Gastrocnemius medialis (tissue), 4 donors: ENCODE data around the gene GIMAP1. TPM values are rescaled to one million over a fixed set of nuclear protein-coding genes. Genes with fewer than 3 reads are reported as not detected.

Experiments used
- ATAC-seq, 2 donors: fragments of 150-250 bp; one replicate each; pipeline ENCODE4 v1.9.1; 2016
- DNase-seq, 2 donors: peaks; one replicate each; pipeline ENCODE4 v3.0.0-alpha.2; 2019
- H3K27ac ChIP-seq, 4 donors: fragments of 200-600 bp; sonication (generic); 1 replicate in 1 of 4; 2 replicates in 3 of 4; pipeline ENCODE4 v1.5.1; 2016 to 2018; ENCODE audit warnings: mild to moderate bottlenecking in 2 of 4, moderate library complexity in 1 of 4
- H3K27me3 ChIP-seq, 3 donors: fragments of 200-600 bp; sonication (generic) in 2 of 3; 1 replicate in 1 of 3; 2 replicates in 2 of 3; pipeline versions ENCODE4 v1.5.1 to v1.6.0; 2016 to 2019; ENCODE audit warnings: mild to moderate bottlenecking in 1 of 3, moderate library complexity in 1 of 3
- H3K36me3 ChIP-seq, 2 donors: fragments of 200-600 bp; sonication (generic) in 1 of 2; one replicate each; pipeline ENCODE4 v1.5.1; 2017 to 2018
- H3K4me1 ChIP-seq, 2 donors: fragments of 200-600 bp; sonication (generic) in 1 of 2; one replicate each; pipeline ENCODE4 v1.5.1; 2016 to 2017; ENCODE audit warnings: mild to moderate bottlenecking in 2 of 2
- H3K4me3 ChIP-seq, 4 donors: fragments of 200-600 bp; sonication (generic) in 3 of 4; 1 replicate in 1 of 4; 2 replicates in 3 of 4; pipeline ENCODE4 v1.5.1; 2016 to 2019; ENCODE audit warnings: mild to moderate bottlenecking in 2 of 4
- H3K9me3 ChIP-seq, 3 donors: fragments of 200-600 bp; sonication (generic) in 2 of 3; 1 replicate in 1 of 3; 2 replicates in 2 of 3; pipeline ENCODE4 v1.5.1; 2016 to 2019
- CTCF ChIP-seq, 5 experiments: fragments of 450-650 bp in 3 of 5; fragments of 200-600 bp in 2 of 5; sonication (generic) in 2 of 5; IDR thresholded peaks in 4 of 5; conservative IDR thresholded peaks in 1 of 5; 1 replicate in 4 of 5; 2 replicates in 1 of 5; pipeline ENCODE4 v1.5.1; 2016 to 2019; ENCODE audit warnings: antibody characterized with exemption in 5 of 5, mild to moderate bottlenecking in 3 of 5, moderate library complexity in 3 of 5
- POLR2A ChIP-seq, 2 donors: fragments of 450-650 bp; IDR thresholded peaks; one replicate each; pipeline ENCODE4 v1.6.1; 2017; ENCODE audit warnings: antibody characterized with exemption in 2 of 2, mild to moderate bottlenecking in 2 of 2, moderate library complexity in 2 of 2
- in situ Hi-C, 4 donors: fragments of 200-750 bp; cut with MboI; loops; one replicate each; pipeline versions ENCODE4 v1.15.0 to v1.8.0; 2017; ENCODE audit warnings: low sequenced_read_pairs in 4 of 4
- intact Hi-C: fragments of 100-400 bp; cut with DNase I; formaldehyde crosslinking; loops from one replicate; pipeline ENCODE4 v1.15.1; 2023; ENCODE audit warnings: low total_unique reads
- total RNA-seq, 4 donors: library from RNA; depleted of rRNA; stranded (reverse); fragments of >200 nt; gene quantifications; one replicate each; pipeline versions ENCODE4 v1.1.0 to v1.2.3, GENCODE V29; 2016

The GIMAP1 gene
- total RNA-seq, 4 donors from 2014 or later: 4.1 to 7.8 (median 4.9) TPM

- H3K27me3 ChIP-seq: no peaks in the 10 kb centered on the region
- no peaks in the 10 kb centered on the region for H3K9me3 ChIP-seq
- H3K4me3 ChIP-seq: no peak overlapping the region
- ATAC-seq (no peak), DNase-seq (no peak)
- in situ Hi-C loops: no loop called here
- peak overlapping the region; percentile 69 to 78 (median 73) for H3K27ac ChIP-seq
- no peak for TF ChIP-seq POLR2A (IDR thresholded peaks at IDR 0.05)
- no peak for TF ChIP-seq CTCF (IDR thresholded peaks at IDR 0.05 in 4 of 5, conservative IDR thresholded peaks at IDR 0.05 in 1 of 5)
- intact Hi-C loops: no loop called here
- H3K36me3 ChIP-seq: no peaks in the 10 kb centered on the region
- H3K4me1 ChIP-seq: no peaks in the 10 kb centered on the region
These were observed 19.4 kb downstream of the GIMAP1 start for GRCh38 chr7:150735596-150736358.

- TF ChIP-seq POLR2A (IDR thresholded peaks at IDR 0.05): no peak
- TF ChIP-seq CTCF (IDR thresholded peaks at IDR 0.05 in 4 of 5, conservative IDR thresholded peaks at IDR 0.05 in 1 of 5): no peak
- no peak for ATAC-seq
- DNase-seq: no peak
- intact Hi-C loops (no loop called here), in situ Hi-C loops (no loop called here)
- Histone ChIP-seq H3K27me3 (no peaks in the 10 kb centered on the region), H3K27ac (peak overlapping the region; percentile 69 to 78 (median 73)), H3K36me3 (no peaks in the 10 kb centered on the region), H3K4me3 (peak overlapping the region; percentile 31 to 58 (median 50)), H3K4me1 (no peaks in the 10 kb centered on the region), H3K9me3 (no peaks in the 10 kb centered on the region)
These were observed 20.5 kb downstream of the GIMAP1 start for GRCh38 chr7:150736864-150737263.

- ATAC-seq: peak in 1 of 2 donors; percentile 32
These were observed 21.0 kb downstream of the GIMAP1 start, which contains the start of gene GIMAP5 for GRCh38 chr7:150737265-150738055. GIMAP5 (plus strand) TSS chr7:150737418; CDS start chr7:150740885, 3,467 bp downstream.

GRCh38 chr7:150738092-150738491 is 21.7 kb downstream of the GIMAP1 start:
- Histone ChIP-seq H3K36me3 (no peaks in the 10 kb centered on the region), H3K4me1 (no peaks in the 10 kb centered on the region), H3K27ac (peak overlapping the region; percentile 69 to 78 (median 73)), H3K4me3 (peak overlapping the region; percentile 49 to 58 (median 55)), H3K27me3 (no peaks in the 10 kb centered on the region), H3K9me3 (no peaks in the 10 kb centered on the region)
- intact Hi-C loops: no loop called here
- ATAC-seq (no peak), DNase-seq (no peak)
- TF ChIP-seq POLR2A (IDR thresholded peaks at IDR 0.05) (no peak), CTCF (IDR thresholded peaks at IDR 0.05 in 4 of 5, conservative IDR thresholded peaks at IDR 0.05 in 1 of 5) (no peak)
- in situ Hi-C loops: no loop called here

More at GRCh38 chr7:150737265-150738055, 21.0 kb downstream of the GIMAP1 start, which contains the start of gene GIMAP5:
- no peaks in the 10 kb centered on the region for H3K9me3 ChIP-seq
- DNase-seq: no peak
- peak within 1 kb of the TSS; percentile 49 to 58 (median 55) for H3K4me3 ChIP-seq
- in situ Hi-C loops (no loop called here), intact Hi-C loops (no loop called here)
- H3K4me1 ChIP-seq: no peaks in the 10 kb centered on the region
- no peaks in the 10 kb centered on the region for H3K27me3 ChIP-seq
- peak within 1 kb of the TSS; percentile 69 to 78 (median 73) for H3K27ac ChIP-seq
- TF ChIP-seq POLR2A (IDR thresholded peaks at IDR 0.05) (peak; percentile 34 to 59), CTCF (IDR thresholded peaks at IDR 0.05 in 4 of 5, conservative IDR thresholded peaks at IDR 0.05 in 1 of 5) (no peak)
- H3K36me3 ChIP-seq: no peaks in the 10 kb centered on the region
